AG04449 (cell line): ENCODE data around the gene IL17RA.

Experiments used
- CTCF ChIA-PET: fragments of 350-600 bp; formaldehyde crosslinking; extraction: SDS; loops from one replicate; lab custom pipeline; 2021; ENCODE audit warnings: antibody characterized with exemption; lab: Yijun Ruan, JAX
- POLR2A ChIA-PET: fragments of 400-600, 350-600 bp; formaldehyde crosslinking; extraction: SDS; loops from one replicate; lab custom pipeline; 2020; ENCODE audit warnings: antibody characterized with exemption, inconsistent platforms; lab: Yijun Ruan, JAX
- DNase-seq: peaks from one replicate; pipeline ENCODE4 v3.0.0-alpha.2; 2010; ENCODE audit warnings: low read depth, low spot score
- H3K4me3 ChIP-seq: 2 replicates; pipeline ENCODE4 v1.5.1; 2011; ENCODE audit warnings: low read depth, mild to moderate bottlenecking, control low read depth, low read length
- CTCF ChIP-seq: IDR thresholded peaks from one replicate; pipeline ENCODE4 v1.5.1; 2011; ENCODE audit warnings: mild to moderate bottlenecking, moderate library complexity, low read length, control low read depth, inconsistent platforms; ENCODE audit not compliant: insufficient read depth; ENCODE audit errors: missing control alignments

Gene IL17RA

GRCh38 chr22:17131686-17132085 is 46.9 kb downstream of the IL17RA start:
- CTCF ChIA-PET = interaction anchor here (0.8 kb wide), 1 partner anchor 40 kb away, joined by 5 read pairs; no protein-coding TSS in a partner anchor
- DNase-seq = no peak

GRCh38 chr22:17132112-17132511 is 47.3 kb downstream of the IL17RA start:
- CTCF ChIA-PET = interaction anchor here (0.8 kb wide), 1 partner anchor 40 kb away, joined by 5 read pairs; no protein-coding TSS in a partner anchor
- POLR2A ChIA-PET = no interaction called here

More at GRCh38 chr22:17131686-17132085, 46.9 kb downstream of the IL17RA start:
- POLR2A ChIA-PET = no interaction called here
- H3K4me3 ChIP-seq = no peak overlapping the region
- TF ChIP-seq CTCF = no peak

GRCh38 chr22:17133137-17133536 is 48.3 kb downstream of the IL17RA start:
- no peak overlapping the region for H3K4me3 ChIP-seq
- POLR2A ChIA-PET = no interaction called here
- no peak for DNase-seq
- no peak for TF ChIP-seq CTCF
- CTCF ChIA-PET = interaction anchor here (2.0 kb wide), 1 partner anchor 38 kb away, joined by 6 read pairs; no protein-coding TSS in a partner anchor

More at GRCh38 chr22:17132112-17132511, 47.3 kb downstream of the IL17RA start:
- TF ChIP-seq CTCF = no peak
- no peak for DNase-seq
- no peak overlapping the region for H3K4me3 ChIP-seq

- CTCF ChIA-PET = interaction anchor here (1.0 kb wide), 1 partner anchor 36 kb away, joined by 3 read pairs; no protein-coding TSS in a partner anchor
- DNase-seq = no peak
- POLR2A ChIA-PET = no interaction called here
- no peak for TF ChIP-seq CTCF
- no peak overlapping the region for H3K4me3 ChIP-seq
Measured at GRCh38 chr22:17135153-17135760, 50.5 kb downstream of the IL17RA start.

DNA sequence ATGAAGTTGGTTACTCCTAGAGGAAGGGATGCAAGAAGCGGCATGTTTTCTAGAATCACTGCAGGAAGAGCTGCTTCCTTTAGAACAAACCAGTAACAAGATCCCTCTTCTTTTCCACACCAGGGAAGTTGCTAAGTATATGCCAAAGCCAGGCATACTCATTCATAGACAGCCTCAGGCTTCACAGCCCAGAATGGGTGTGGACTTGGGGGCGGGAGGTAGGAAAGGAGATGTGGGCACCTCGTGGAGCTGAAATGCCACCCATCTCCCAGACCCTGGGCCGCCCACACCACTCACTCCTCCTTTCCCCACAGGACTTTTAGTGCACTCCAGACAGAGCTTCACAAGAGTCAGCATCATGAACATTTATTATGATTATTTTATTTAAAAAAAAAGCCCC is 52.4 kb downstream of the IL17RA start:
- no peak for TF ChIP-seq CTCF
- ChIA-PET POLR2A (no interaction called here), CTCF (interaction anchor here (1.2 kb wide), 1 partner anchor 35 kb away, joined by 4 read pairs; no protein-coding TSS in a partner anchor)
- DNase-seq = no peak
- H3K4me3 ChIP-seq = no peak overlapping the region

- no peak overlapping the region for H3K4me3 ChIP-seq
- DNase-seq = no peak
- ChIA-PET POLR2A (no interaction called here), CTCF (no interaction called here)
- no peak for TF ChIP-seq CTCF
Measured at GRCh38 chr22:17137861-17138425, 53.1 kb downstream of the IL17RA start.
